HL-60 (cell line): ENCODE data around the gene BCL6.

Experiments
- GABPA ChIP-seq: IDR thresholded peaks from 2 replicates; pipeline ENCODE4 v1.6.1; 2012; ENCODE audit warnings: low read depth
- POLR2AphosphoS5 ChIP-seq: IDR thresholded peaks from 2 replicates; pipeline ENCODE4 v1.6.1; 2012; ENCODE audit warnings: low read depth

GRCh38 chr3:187718802-187719201 is 26.5 kb downstream of the BCL6 start:
- TF ChIP-seq POLR2AphosphoS5 (no peak), GABPA (no peak; the same call in 1 of the 2 replicates)
